CD4-positive, alpha-beta T cell treated with Interleukin-4 for 4 hours (primary cell): ENCODE results near the gene NDUFS2.

Source experiments
- DNase-seq: peaks from one replicate; pipeline ENCODE4 v3.0.0-alpha.2; 2020

Gene NDUFS2

DNA sequence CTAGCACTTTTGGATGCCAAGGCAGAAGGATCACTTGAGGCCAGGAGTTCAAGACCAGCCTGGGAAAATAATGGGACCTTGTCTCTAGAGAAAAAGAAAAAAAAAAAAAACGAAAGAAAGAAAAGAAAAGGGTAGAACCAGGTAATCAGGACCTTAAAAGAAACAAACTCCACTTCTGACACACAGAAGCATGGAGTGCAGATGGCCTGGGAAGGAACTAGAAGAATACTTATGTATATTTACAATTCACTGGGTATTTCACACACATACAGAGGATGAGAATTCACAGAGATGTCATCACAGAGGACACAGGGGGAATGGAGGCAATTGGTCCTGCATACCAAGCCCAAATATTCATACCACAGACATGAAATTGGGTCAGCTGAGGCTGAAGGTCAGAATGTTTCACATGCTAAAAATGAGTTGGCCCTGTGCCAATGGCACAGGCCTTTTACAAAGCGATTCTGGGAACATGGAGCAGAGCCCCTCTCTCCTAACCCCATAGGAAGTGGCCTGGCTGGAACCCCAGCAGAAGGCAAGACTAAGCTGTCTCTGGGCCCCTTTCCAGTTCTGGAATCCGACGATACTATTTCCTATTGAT lies 29.3 kb upstream of the NDUFS2 start:
- no peak for DNase-seq

DNA sequence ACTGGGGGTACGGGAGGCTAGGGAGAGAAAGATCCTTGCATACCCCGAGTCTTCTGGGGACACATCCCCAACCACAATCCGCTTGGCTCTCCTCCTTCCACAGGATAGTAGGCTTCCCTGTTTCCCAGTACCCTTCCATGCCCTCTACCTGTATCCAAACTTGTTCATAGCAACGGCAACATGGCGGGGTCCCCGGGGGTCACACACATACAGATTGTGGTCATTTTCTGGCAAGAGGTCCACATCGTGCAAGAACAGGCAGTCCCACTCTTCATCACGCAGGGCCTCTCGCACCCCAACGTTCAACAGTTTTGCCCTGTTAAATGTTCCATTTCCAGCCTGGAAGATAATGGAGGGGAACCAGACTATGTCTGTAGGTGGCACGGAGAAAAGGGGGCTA lies 28.5 kb upstream of the NDUFS2 start:
- DNase-seq, result no peak

DNA sequence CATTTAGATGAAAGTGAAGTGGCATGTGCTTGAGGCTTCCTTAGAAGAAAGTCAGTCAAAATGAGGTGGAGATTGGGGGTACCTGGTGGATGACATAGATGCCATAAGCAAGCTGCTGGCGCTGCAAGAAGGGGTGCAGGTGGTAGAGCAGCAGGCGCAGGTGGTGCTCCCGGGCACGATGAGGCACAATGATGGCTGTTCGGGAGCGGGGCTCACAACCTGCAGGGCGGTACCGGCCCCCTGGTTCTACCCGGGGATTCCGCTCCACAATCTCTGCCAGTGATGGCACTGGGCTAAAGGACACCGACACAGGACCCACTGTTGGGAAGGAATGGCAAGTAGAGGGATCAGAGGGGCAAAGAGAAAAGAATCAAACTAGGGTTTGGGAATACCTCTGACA lies 27.3 kb upstream of the NDUFS2 start:
- no peak for DNase-seq

DNA sequence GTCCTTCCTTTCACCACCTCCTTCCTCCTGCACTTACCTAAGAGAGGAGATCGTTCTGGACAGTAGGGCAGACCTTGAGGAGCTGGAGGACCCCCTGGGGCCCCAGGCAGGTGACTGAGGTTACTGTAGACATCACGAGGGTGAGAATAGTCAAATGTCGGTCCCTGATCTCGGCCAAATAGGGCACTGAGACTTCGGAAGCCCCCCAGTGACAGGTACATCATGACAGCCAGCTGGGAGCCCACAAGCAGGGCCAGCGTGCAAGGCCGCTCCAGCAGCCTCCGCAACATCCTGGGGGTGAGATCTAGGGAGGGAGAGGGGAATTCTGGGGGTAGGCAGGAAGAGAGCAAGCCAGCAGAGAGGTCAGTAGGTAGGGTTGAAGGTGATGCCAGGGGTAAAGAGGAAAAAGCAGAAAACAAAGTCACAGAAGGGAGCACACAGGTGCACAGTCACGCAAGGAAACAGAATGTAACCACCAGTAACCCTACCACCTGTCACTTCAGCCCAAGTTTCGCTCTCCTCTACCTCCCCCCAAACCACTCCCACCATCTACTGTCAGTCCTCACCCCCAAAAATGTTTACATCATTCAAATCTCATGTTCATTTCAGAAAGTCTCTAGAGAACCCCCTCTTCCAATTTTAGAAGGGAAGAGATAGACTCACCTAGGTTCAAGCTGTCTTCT lies 26.3 kb upstream of the NDUFS2 start:
- no peak for DNase-seq

DNA sequence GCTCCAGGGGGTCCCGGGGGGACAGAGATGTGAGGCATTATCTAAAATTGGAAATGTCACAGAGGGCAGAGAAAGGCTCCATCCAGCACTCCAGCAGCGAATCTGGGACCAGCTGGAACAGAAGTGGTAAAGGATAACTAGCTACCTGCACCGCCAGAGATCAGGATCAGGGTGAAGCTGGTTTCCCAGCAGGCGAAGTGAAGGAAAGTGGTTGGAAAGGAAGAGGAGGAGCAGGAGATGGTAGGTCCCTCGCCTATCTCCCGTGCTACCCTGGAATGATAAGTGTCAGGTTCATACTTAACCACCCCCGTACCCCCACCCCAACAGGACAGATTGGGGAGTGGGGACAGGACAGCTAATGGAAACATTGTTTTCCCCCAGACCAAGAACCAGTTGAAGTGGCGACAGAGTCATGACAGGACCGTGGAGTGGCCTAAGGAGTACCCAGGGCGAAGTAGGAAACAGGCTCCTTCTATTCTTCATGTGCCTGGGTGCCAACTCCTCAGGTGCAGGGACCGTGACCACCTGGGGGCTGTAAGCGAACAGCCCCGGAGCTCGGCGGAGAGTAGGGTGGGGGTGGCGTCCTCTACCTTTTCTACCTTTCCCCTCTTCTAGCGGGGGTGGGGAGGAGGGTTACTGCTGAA lies 25.6 kb upstream of the NDUFS2 start:
- DNase-seq, result no peak

DNA sequence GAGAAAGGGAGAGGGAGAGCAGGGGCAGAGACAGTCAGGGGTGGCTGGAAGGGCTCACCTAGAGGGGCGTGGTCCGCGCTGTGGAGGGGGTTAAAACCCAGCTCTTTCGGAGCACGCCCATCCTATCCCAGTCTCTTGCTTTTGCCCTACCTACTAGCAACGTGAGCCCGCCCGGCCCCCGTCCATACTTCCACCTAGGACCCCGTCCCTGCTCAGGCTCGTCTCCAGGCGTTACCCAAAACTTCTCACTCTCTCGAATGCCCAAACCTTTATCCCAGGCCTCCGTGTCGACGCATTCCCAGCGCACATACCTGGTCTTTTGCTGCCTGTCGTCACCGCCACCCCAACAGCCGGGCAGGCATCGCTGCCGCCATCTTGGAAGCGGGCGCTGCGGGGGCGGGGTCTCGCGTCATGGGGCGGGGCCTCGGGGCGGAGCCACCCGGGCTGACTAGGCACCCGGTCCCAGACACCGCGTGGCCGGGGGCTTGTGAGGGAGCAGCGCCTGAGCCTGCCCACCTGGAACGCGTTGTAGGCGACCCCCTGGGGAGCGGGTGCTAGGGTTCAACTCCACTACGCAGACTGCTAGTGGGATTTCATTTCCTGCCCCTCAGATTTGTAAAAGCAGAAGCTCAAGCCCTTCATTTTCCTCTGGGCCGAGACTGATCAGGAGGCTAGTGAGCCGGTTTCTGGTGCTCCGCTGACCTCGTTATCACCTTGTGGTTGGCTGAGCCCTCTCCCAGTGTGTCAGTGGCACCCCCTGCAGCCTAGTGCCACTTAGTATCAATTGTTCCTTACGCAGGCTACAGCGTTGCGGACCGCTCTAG lies 24.8 kb upstream of the NDUFS2 start, which contains the start of gene B4GALT3:
Gene B4GALT3 (minus strand): TSS at position 396 of the 824 bp plus-strand sequence. CDS start 1,447 bp downstream, outside the sequence.
- peak; percentile 87 for DNase-seq

DNA sequence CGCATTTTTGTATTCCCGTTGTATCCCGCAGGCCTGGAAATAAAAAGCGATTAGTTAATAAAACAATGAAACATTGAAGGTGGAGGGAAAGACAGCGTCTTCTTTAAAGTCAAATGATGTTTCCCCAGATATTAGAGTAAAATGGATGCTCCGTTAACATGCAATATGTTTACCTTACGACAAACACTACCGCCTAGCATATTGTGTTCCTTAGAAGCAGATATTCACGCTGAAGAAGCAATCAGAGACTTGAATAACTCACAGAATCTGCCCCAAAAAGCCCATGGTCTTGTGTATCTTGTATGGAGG lies 24.3 kb upstream of the NDUFS2 start:
- no peak for DNase-seq

DNA sequence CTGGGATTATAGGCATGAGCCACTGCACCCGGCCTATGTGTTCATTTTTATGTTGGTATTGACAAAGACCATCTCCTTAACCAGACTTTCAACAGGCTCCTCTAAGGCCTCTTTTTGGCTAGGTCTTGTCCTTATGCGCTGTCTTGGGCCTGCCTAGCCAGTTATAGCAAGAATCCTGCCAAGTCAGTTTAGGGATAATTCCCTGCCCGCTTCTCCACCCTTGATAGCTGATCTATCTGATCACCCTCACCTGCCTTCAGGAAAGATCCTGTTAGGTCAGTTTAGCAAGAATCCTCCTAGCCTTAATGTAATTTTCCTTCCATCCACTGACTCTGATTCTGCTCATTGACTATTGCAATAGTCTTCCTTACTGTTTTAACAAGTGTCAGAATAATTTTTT lies 22.5 kb upstream of the NDUFS2 start:
- no peak for DNase-seq

DNA sequence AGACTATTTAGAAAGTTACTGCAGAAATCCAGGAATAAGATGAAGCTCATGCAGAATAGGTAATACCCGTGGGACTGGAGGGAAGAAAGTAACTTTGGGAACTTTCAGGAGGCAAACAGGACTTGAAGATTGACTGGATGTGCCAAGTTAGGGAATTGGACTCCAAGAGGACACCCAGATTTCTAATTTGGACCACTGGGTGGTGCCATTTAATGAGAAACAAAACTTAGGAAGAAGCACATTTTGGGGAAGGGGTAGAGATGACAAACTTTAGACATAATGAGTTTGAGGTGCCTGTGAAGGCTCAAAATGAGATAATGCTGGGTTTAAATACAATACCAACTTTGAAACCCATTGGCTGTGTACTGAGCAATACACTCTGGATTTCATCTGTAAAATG lies 21.5 kb upstream of the NDUFS2 start:
- DNase-seq, result peak; percentile 46

DNA sequence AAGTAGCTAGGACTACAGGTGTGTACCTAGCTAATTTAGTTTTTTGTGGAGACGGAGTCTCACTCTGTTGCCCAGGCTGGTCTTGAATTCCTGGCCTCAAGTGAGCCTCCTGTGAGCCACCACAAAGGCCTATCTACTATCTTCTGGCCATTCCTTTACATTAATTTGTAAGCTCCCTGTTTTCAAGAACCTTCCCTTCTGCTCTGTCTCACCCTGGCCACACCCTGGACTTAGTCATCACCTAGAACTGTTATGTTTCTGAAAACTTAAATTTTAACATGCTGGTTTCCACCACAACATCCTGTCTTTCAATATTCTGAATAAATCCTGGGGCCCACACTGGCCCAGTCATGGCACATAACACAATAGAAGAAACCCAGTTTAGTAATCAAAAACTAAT lies 20.0 kb upstream of the NDUFS2 start:
- DNase-seq, result peak; percentile 95

DNA sequence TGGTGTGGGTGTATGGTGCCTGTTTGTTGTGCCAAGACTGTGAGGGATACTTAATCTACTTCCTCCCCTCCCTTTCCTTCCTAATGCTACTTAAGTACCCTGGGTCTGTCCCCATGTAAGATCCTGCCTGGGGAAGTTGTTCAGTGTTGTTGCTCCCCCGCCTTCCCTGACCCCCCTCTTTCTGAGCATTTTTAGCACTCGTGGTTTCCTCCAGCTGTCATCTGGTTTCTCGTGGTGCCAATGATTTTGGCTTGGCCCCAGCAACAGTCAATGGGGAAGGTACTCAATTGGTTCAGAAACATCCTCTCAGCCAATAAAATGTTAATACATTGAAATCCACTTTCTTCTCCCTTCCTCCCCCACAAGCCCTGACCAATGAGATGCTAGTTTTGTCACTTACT lies 16.9 kb upstream of the NDUFS2 start:
- peak; percentile 95 for DNase-seq

DNA sequence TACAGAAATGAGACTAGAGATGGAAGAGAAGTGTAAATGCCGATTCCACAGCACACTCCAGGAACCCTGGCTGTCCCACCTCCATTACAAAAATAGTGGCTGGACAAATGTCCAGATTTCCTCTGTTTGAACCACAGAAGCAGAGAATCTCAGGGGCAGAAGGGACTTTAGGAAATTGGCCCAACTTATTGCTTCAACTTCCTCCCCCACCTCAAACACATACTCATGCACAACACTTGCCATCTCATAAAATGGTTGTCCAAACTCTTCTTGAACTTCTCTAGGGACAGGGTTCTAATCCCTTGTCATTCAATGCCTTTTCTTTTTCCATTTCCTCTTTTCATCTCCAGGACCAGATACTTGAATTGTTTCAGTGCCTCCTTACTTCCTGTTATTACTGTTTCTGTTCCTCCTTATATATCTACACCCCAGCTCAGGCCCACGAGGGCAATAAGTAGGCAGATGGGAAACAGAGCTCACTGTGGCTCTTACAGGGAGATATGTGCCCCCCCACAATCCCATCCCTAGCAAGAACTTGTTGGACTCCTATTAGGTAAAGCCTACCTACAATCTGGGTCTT lies 16.3 kb upstream of the NDUFS2 start:
- DNase-seq, result peak; percentile 25

DNA sequence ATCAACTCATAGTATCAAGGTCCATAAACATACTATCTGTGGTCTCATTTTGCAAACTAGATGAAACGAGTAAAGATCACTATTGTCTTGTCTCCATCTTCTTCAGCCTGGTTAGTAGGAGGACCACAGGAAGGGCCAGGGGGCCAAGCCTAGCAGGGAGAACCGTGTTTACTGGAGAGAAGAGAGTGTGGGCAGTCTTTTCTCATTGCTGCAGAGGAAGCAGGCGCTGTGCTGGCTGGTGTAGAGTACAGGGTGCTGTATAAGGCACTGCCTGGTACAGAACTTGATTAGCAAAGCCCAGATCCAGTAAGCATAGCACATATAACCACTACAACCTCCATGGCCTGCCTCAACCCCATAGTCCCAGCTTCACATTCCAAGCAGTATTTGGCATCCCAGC lies 14.9 kb upstream of the NDUFS2 start:
- no peak for DNase-seq

DNA sequence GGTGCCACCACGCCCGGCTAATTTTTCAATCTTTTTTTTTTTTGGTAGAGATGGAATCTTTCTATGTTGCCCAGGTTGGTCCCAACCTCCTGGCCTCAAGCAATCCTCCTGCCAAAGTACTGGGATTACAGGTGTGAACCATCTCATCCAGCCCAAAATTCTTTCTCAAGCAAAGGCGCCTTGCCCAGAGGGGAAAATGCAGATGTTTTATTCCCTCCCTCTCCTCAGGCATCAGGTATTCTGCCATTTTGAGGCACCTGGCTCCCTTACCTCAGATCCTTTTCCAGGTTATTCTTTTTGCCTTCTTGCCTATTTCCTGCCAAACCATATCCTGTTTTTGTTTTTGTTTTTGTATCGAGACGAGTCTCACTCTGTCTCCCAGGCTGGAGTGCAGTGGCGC lies 13.8 kb upstream of the NDUFS2 start:
- no peak for DNase-seq

DNA sequence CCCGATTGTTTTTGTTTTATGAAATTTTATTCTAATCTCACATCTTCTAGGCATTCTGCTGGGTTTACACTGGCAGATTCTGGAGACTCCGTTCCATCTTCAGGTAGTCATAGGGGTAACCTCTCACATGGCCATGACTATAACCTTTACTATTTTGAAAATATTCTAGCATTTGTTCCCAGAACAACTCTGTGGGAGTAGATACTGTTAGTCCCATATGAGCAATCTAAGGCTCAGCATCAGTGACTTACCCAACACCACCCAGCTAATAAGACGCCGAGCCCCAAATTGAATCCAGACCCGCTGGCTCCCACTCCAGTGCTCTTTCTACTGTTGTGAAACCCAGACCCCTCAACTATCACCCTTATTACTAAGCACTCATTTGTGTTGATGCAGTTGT lies 13.1 kb upstream of the NDUFS2 start:
- DNase-seq, result no peak

DNA sequence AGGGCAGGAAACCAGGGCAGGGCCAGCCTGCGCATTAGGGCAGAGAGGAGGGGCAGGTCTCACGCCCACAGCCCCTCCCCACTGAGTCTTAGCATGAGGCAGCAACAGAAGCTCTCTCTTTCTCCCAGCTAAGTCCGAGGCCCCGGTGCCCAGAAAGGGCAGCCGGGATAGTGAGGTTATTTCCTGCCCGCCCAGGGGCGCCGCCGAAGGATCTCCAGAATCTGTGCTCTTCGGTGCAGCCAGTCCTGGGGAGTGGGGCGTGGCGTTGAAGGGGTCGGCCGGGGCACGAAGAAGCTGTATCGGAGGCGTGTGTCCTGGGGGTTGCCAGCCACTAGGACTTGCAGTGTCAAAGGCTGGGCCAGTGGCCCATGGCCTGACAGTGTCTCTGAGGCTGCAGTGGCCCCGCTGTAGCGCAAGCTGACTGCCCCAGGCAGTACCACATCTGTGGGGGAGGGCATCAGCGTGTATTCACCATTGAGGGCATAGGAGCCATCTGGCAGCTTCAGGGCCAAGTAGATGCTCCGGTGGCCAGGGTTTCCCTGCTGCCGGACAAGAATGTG lies 11.1 kb upstream of the NDUFS2 start:
- DNase-seq, result no peak

DNA sequence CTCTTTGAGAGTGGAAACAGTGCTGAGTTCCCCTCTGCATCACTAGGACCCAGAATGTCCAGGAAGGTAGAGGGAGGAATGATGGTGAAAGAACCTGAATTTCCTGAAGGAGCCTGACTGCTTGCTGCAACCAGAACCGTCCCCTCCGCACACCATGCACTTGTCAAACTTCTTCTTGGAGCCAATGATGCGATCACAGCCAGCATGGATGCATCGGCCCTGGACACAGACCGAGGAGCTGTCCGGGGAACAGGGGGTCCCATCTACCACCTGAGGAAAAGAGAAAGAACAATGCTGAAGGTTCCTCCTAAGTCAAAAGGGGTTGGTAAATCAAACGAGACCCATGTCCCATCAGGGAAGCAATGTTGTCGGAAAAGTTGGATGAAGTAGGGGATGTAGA lies 10.2 kb upstream of the NDUFS2 start:
- DNase-seq, result no peak

DNA sequence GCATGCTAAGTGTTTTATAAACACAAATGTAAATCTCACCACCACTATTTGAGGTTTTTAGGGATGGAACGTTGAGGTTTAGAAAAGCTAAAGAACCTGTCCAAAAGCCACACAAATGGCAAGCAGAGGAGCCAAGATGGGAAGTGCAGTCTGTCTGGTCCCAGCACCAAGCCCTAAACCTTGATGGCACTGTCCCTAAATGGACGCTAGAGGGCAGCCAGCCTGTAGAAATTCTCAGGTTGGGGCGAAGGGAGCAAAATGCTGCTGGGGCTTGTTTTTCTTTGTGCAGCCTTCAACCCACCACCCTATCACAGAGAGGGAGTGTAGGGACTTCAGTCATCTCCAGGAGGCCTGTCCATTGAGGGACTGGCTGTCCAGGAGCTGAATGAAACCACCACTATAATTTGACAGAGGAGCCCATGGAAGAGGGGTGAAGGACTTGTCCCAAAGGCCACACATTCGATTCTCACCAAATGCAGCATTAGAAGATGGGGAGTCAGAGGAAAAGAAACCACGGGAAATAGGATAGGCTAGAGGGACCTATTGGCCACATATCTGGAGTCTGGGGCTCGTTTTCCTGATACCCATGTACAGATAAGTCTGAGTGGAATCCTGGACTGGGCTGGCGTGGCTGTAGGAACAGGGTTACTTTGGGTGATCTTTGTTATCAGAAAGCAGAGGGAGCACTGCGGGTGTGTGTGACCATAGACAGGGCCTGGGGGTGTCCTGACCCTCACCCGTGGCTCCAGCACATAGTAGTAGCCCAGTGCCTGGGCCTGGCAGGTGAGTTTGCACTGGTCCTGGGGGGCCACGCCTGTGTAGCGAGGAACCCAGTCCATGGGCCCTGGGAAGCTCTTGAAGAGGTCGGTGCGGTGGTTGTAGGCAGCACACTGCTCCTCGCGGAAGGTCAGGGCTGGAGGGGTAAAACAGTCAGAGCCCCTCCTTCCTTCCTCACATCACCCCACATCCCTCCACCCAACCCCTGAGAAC lies 9.4 kb upstream of the NDUFS2 start:
- peak; percentile 85 for DNase-seq

DNA sequence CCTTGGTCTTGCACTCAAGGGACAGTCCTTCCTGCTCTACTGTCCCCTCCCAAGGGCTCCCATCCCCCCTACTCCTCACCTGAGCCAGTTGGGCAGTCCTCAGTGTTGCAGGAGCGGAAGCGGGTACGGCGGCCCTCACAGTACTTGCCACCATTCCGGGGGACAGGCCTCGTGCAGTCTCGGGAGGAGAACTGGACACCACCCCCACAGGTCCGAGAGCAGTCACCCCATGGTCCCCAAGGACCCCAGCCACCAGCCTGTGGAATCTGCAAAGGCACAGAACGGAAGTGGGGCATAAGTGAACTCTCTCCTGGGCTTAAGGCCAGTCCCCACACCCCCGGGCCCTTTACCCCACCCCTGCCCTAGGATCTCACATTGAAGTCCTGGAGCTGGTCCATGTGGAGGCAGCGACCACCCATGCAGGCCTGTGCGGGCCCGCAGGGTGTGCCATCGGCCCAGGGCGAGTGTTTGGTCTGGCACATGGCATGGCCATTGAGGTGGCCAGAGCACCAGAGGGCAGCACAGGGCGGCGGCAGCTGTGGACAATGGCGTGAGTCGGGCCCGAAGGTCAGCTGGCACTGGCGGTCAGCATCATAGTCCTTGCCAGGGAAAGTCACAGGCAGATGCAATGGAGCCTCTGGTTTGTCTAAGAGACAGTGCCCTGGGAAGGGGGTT lies 8.5 kb upstream of the NDUFS2 start:
- no peak for DNase-seq

DNA sequence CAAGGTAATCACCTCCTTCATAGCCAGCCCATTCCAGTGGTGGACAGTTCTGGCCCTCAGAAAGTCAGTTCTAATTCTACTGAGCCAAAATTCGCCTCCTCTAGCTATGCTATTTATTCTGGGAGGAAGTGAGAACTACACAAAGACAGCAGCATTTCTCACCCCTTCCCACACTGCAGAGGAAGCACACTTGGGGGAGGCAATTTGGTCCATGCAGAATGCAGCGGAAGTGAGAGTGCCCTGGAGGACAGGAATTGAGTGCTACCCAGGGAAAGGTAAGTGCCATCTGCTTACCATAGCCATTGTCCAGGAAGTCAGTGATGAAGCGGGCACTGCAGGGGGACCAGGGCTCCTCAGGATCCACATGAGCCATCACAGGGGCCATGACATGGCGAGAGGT lies 7.0 kb upstream of the NDUFS2 start:
- DNase-seq, result no peak

DNA sequence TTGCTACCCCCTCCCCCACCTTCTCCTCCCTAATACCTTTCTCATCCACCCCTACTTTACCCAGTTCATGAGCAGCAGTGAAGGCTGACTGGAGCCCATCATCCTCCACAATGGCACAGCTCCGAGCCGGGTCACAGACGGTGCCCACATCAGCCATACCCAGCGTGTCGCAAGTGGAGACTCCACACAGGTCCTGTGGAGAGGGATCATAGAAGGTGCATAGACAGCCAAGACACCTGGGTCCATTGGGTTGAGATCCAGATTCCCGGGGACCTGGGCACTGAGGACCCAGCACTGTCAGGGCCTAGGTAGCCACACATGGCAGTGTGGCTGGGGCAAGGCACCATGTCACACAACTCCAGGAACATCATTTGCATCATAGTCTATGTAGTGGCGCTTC lies 6.1 kb upstream of the NDUFS2 start:
- DNase-seq, result no peak
